GM13977 (cell line): ENCODE results near the gene POLR1G.

ENCODE experiments used
- DNase-seq: peaks from one replicate; pipeline ENCODE4 v3.0.0; 2012; ENCODE audit warnings: low spot score
- in situ Hi-C: fragments of 300-500 bp; cut with MboI; formaldehyde crosslinking; loops from one replicate; pipeline ENCODE4 v1.12.0; 2022; ENCODE audit warnings: low sequenced_read_pairs, low pct_unique_long_range_greater_than_20kb, mixed read lengths, inconsistent platforms; ENCODE audit not compliant: unreplicated experiment
- TF ChIP-seq, protein P1 (sequence below): IDR thresholded peaks from 2 replicates; pipeline ENCODE4 v1.5.1; 2012; ENCODE audit warnings: mild to moderate bottlenecking, control low read depth; ENCODE audit not compliant: insufficient read depth; ENCODE audit errors: extremely low read depth, missing control alignments

The POLR1G gene

GRCh38 chr19:45448425-45448756 is 41.9 kb downstream of the POLR1G start:
- DNase-seq: no peak
- TF ChIP-seq, protein P1, sequence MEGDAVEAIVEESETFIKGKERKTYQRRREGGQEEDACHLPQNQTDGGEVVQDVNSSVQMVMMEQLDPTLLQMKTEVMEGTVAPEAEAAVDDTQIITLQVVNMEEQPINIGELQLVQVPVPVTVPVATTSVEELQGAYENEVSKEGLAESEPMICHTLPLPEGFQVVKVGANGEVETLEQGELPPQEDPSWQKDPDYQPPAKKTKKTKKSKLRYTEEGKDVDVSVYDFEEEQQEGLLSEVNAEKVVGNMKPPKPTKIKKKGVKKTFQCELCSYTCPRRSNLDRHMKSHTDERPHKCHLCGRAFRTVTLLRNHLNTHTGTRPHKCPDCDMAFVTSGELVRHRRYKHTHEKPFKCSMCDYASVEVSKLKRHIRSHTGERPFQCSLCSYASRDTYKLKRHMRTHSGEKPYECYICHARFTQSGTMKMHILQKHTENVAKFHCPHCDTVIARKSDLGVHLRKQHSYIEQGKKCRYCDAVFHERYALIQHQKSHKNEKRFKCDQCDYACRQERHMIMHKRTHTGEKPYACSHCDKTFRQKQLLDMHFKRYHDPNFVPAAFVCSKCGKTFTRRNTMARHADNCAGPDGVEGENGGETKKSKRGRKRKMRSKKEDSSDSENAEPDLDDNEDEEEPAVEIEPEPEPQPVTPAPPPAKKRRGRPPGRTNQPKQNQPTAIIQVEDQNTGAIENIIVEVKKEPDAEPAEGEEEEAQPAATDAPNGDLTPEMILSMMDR: no peak
- in situ Hi-C loops: no loop called here

GRCh38 chr19:45448887-45449299 is 42.4 kb downstream of the POLR1G start:
- in situ Hi-C loops: no loop called here
- DNase-seq: no peak
- TF ChIP-seq, protein P1: no peak

- in situ Hi-C loops: no loop called here
- TF ChIP-seq, protein P1: no peak
- no peak for DNase-seq
Observed at GRCh38 chr19:45450012-45450333, 43.5 kb downstream of the POLR1G start.

DNA sequence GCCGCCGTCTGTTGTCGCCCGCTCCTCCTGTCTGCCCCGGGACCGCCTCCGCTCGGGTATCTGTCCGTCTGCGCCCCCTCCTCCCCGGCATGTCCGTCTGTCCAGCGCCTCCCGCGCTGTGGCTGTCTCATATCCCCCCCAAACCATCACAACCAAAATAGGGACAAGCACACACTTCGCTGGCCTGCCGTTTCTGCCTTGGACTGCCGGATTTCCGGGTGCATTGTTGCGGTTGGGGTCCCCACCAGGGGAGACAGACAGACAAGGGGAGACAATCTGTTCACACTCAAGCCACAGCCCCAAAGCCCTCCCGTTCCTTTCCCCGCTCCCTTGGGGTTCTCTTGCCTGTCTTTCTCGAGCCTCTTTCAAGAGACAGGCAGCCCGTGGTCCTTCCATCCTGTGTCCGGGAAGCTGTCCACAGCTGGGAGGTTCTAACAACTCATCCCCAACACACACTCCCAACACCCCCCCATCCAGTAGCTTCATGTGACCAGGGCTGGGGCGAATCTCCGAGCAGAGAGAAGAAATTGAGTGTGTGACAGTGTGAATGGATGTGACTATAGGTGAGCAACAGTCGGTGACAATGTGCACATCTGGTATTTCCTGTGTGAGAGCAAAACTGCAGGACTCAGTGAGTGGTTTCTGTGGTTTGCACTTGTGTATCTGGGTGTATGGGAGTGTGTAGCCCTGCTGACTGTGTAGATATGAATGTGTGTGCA is 44.8 kb downstream of the POLR1G start:
- TF ChIP-seq, protein P1: no peak
- DNase-seq: peak; percentile 30
- in situ Hi-C loops: no loop called here

- TF ChIP-seq, protein P1: no peak
- in situ Hi-C loops: no loop called here
- no peak for DNase-seq
Observed at GRCh38 chr19:45451850-45452387, 45.5 kb downstream of the POLR1G start.

- TF ChIP-seq, protein P1: no peak
- in situ Hi-C loops: no loop called here
- DNase-seq: peak; percentile 76
Observed at GRCh38 chr19:45455707-45456499, 49.5 kb downstream of the POLR1G start.
